ENCODE data around the gene EPHB6. TPM values are rescaled to one million over a fixed set of nuclear protein-coding genes. Genes with fewer than 3 reads are reported as not detected.
A peak's percentile ranks its signal among the peaks of the same experiment; 100 is the strongest.

The EPHB6 gene
- total RNA-seq, 1 donor from 2014 or later: 28.8 TPM

GRCh38 chr7:142908290-142908689 lies 53.4 kb downstream of the EPHB6 start:
- Mint-ChIP-seq H3K4me1 (ENCODE audit: low read depth) (peaks cover 14% of the 10 kb centered on the region), H3K4me3 (ENCODE audit: low read depth) (no peak overlapping the region), H3K36me3 (ENCODE audit: insufficient read depth) (peaks cover 2% of the 10 kb centered on the region), H3K27ac (no peak overlapping the region), H3K9me3 (ENCODE audit: low read depth) (peaks cover 9% of the 10 kb centered on the region), H3K27me3 (no peaks in the 10 kb centered on the region)
- no peak for TF ChIP-seq CTCF (IDR thresholded peaks at IDR 0.05; ENCODE audit: unreplicated experiment)
- no peak for DNase-seq (ENCODE audit: low spot score, unreplicated experiment)

- peaks cover 2% of the 10 kb centered on the region for H3K36me3 Mint-ChIP-seq (ENCODE audit: insufficient read depth)
- peaks cover under 1% of the 10 kb centered on the region for H3K27me3 Mint-ChIP-seq
- peaks cover 22% of the 10 kb centered on the region for H3K4me1 Mint-ChIP-seq (ENCODE audit: low read depth)
- H3K9me3 Mint-ChIP-seq (ENCODE audit: low read depth): peaks cover 9% of the 10 kb centered on the region
- peak; percentile 41 for TF ChIP-seq CTCF (IDR thresholded peaks at IDR 0.05; ENCODE audit: unreplicated experiment)
- H3K27ac Mint-ChIP-seq: peak overlapping the region; percentile 73
- no peak for DNase-seq (ENCODE audit: low spot score, unreplicated experiment)
- no peak overlapping the region for H3K4me3 Mint-ChIP-seq (ENCODE audit: low read depth)
Measured at GRCh38 chr7:142908921-142909890, 54.3 kb downstream of the EPHB6 start.

GRCh38 chr7:142910031-142910433 lies 55.2 kb downstream of the EPHB6 start:
- Mint-ChIP-seq H3K27me3 (peaks cover 4% of the 10 kb centered on the region), H3K9me3 (ENCODE audit: low read depth) (peaks cover 9% of the 10 kb centered on the region), H3K4me3 (ENCODE audit: low read depth) (no peak overlapping the region), H3K36me3 (ENCODE audit: insufficient read depth) (peaks cover 2% of the 10 kb centered on the region), H3K4me1 (ENCODE audit: low read depth) (peaks cover 23% of the 10 kb centered on the region), H3K27ac (peak overlapping the region; percentile 73)
- no peak for TF ChIP-seq CTCF (IDR thresholded peaks at IDR 0.05; ENCODE audit: unreplicated experiment)
- no peak for DNase-seq (ENCODE audit: low spot score, unreplicated experiment)

GRCh38 chr7:142910481-142910880 lies 55.6 kb downstream of the EPHB6 start:
- H3K9me3 Mint-ChIP-seq (ENCODE audit: low read depth): peaks cover 9% of the 10 kb centered on the region
- H3K4me1 Mint-ChIP-seq (ENCODE audit: low read depth): peaks cover 23% of the 10 kb centered on the region
- no peak for DNase-seq (ENCODE audit: low spot score, unreplicated experiment)
- H3K4me3 Mint-ChIP-seq (ENCODE audit: low read depth): no peak overlapping the region
- peaks cover 2% of the 10 kb centered on the region for H3K36me3 Mint-ChIP-seq (ENCODE audit: insufficient read depth)
- H3K27me3 Mint-ChIP-seq: peaks cover 4% of the 10 kb centered on the region
- H3K27ac Mint-ChIP-seq: no peak overlapping the region
- TF ChIP-seq CTCF (IDR thresholded peaks at IDR 0.05; ENCODE audit: unreplicated experiment): no peak

- H3K36me3 Mint-ChIP-seq (ENCODE audit: insufficient read depth): no peaks in the 10 kb centered on the region
- no peak for TF ChIP-seq CTCF (IDR thresholded peaks at IDR 0.05; ENCODE audit: unreplicated experiment)
- no peaks in the 10 kb centered on the region for H3K9me3 Mint-ChIP-seq (ENCODE audit: low read depth)
- no peak overlapping the region for H3K27ac Mint-ChIP-seq
- DNase-seq (ENCODE audit: low spot score, unreplicated experiment): no peak
- no peak overlapping the region for H3K4me3 Mint-ChIP-seq (ENCODE audit: low read depth)
- peaks cover 4% of the 10 kb centered on the region for H3K27me3 Mint-ChIP-seq
- H3K4me1 Mint-ChIP-seq (ENCODE audit: low read depth): peaks cover 23% of the 10 kb centered on the region
Measured at GRCh38 chr7:142913051-142913450, 58.2 kb downstream of the EPHB6 start.
